ENCODE results near the gene SH3PXD2A.

Gene SH3PXD2A

DNA sequence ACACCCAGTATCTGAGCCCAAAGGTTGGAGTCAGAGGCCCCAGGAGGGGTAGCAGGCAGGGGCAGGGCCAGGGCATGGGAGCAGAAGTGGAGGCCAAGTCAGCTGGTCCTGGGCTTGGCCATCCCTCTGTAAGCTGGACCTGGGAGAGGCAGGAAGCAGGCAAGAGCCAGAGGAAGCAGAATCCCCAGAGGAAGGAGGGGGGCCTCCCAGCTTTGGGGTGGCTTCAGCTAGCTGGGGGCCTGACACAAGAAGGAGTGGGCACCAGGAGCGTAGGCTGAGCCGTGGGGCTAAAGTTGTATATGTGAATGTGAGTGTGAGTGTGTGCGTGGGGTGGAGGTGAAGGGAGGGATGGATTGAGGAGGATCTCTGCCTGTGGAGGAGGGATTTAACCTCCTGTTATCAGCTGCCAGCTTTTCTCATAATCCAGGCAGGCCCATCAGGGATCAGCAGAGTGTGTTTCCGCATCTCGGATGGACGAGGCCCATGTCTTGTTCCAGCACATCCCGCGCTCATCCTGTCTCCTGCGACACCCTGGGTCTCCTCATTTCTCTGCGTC lies 307.9 kb downstream of the SH3PXD2A start:
- no peaks in the 10 kb centered on the region for H3K27me3 ChIP-seq (ENCODE audit: control insufficient read depth in 1 of 2, insufficient read depth in 2 of 2, low read length in 2 of 2)
- H3K9ac ChIP-seq (ENCODE audit: low read length in 2 of 2), result no peak overlapping the region
- no peak overlapping the region for H3K27ac ChIP-seq (ENCODE audit: low read length)
- H3K4me3 ChIP-seq (ENCODE audit: low read length in 2 of 2), result no peak overlapping the region
- peaks cover 8% of the 10 kb centered on the region for H3K4me1 ChIP-seq (ENCODE audit: control insufficient read depth, insufficient read depth, low read length)
- no peaks in the 10 kb centered on the region for H3K36me3 ChIP-seq (ENCODE audit: control insufficient read depth in 2 of 2, insufficient read depth in 2 of 2, low read length in 2 of 2)
- H3K9me3 ChIP-seq (ENCODE audit: control insufficient read depth in 2 of 2, low read length in 2 of 2), result no peaks in the 10 kb centered on the region

- Histone ChIP-seq H3K27me3 (ENCODE audit: control insufficient read depth in 1 of 2, insufficient read depth in 2 of 2, low read length in 2 of 2) (peaks cover 0 to under 1% of the 10 kb centered on the region in 2 donors), H3K9ac (ENCODE audit: low read length in 2 of 2) (no peak overlapping the region), H3K27ac (ENCODE audit: low read length) (no peak overlapping the region), H3K9me3 (ENCODE audit: control insufficient read depth in 2 of 2, low read length in 2 of 2) (no peaks in the 10 kb centered on the region), H3K36me3 (ENCODE audit: control insufficient read depth in 2 of 2, insufficient read depth in 2 of 2, low read length in 2 of 2) (no peaks in the 10 kb centered on the region), H3K4me1 (ENCODE audit: control insufficient read depth, insufficient read depth, low read length) (peaks cover 9% of the 10 kb centered on the region), H3K4me3 (ENCODE audit: low read length in 2 of 2) (no peak overlapping the region)
Measured at GRCh38 chr10:103546401-103546800, 309.0 kb downstream of the SH3PXD2A start.

DNA sequence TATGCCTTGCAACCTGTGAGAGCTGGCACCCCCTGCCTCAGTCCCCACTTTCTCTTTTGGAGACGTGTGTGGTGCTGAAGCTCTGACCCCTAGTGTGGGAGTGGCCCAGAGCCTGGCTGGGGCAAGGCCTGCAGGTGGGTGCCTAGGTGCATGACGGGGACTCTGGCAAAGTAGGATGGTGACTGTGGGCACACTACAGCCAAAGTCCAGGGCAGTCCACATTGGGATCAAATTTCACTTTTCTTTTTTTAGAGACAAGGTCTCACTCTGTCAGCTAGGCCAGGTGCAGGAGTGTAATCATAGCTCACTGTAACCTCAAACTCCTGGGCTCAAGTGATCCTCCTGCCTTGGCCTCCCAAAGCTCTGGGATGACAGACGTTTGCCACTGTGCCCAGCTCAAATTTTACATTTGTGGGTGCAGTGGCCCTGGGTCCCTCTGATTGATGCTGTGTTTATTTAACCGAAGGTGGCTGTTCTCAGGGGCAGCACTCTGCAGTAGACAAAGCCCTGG lies 309.6 kb downstream of the SH3PXD2A start:
- Histone ChIP-seq H3K9ac (ENCODE audit: low read length in 2 of 2) (no peak overlapping the region), H3K4me3 (ENCODE audit: low read length in 2 of 2) (no peak overlapping the region), H3K36me3 (ENCODE audit: control insufficient read depth in 2 of 2, insufficient read depth in 2 of 2, low read length in 2 of 2) (no peaks in the 10 kb centered on the region), H3K4me1 (ENCODE audit: control insufficient read depth, insufficient read depth, low read length) (peaks cover 9% of the 10 kb centered on the region), H3K27me3 (ENCODE audit: control insufficient read depth in 1 of 2, insufficient read depth in 2 of 2, low read length in 2 of 2) (peaks cover 0 to 3% of the 10 kb centered on the region in 2 donors), H3K9me3 (ENCODE audit: control insufficient read depth in 2 of 2, low read length in 2 of 2) (no peaks in the 10 kb centered on the region), H3K27ac (ENCODE audit: low read length) (no peak overlapping the region)

DNA sequence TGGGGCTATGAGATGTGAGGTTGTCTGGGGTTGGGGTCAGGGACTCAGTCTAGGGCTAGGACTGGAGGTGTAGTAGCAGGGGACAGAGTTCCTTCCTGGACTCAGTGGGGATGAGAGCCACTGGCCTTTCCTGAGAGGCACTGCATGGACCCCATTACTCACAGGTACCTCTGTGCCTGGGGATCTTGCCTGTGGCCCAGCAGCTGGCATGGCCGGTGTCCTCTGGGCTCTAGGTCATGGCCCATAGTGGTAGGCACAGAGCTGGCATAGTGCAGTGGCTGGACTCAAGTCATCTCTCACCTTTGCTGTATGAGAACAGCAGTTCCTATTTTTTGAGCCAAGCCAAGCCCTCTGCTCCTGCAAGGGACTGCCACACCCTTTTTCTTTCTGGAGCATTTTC lies 310.0 kb downstream of the SH3PXD2A start:
- peaks cover 0 to 3% of the 10 kb centered on the region in 2 donors for H3K27me3 ChIP-seq (ENCODE audit: control insufficient read depth in 1 of 2, insufficient read depth in 2 of 2, low read length in 2 of 2)
- H3K9me3 ChIP-seq (ENCODE audit: control insufficient read depth in 2 of 2, low read length in 2 of 2), result no peaks in the 10 kb centered on the region
- H3K9ac ChIP-seq (ENCODE audit: low read length in 2 of 2), result no peak overlapping the region
- H3K27ac ChIP-seq (ENCODE audit: low read length), result no peak overlapping the region
- no peak overlapping the region for H3K4me3 ChIP-seq (ENCODE audit: low read length in 2 of 2)
- peaks cover 9% of the 10 kb centered on the region for H3K4me1 ChIP-seq (ENCODE audit: control insufficient read depth, insufficient read depth, low read length)
- H3K36me3 ChIP-seq (ENCODE audit: control insufficient read depth in 2 of 2, insufficient read depth in 2 of 2, low read length in 2 of 2), result no peaks in the 10 kb centered on the region

DNA sequence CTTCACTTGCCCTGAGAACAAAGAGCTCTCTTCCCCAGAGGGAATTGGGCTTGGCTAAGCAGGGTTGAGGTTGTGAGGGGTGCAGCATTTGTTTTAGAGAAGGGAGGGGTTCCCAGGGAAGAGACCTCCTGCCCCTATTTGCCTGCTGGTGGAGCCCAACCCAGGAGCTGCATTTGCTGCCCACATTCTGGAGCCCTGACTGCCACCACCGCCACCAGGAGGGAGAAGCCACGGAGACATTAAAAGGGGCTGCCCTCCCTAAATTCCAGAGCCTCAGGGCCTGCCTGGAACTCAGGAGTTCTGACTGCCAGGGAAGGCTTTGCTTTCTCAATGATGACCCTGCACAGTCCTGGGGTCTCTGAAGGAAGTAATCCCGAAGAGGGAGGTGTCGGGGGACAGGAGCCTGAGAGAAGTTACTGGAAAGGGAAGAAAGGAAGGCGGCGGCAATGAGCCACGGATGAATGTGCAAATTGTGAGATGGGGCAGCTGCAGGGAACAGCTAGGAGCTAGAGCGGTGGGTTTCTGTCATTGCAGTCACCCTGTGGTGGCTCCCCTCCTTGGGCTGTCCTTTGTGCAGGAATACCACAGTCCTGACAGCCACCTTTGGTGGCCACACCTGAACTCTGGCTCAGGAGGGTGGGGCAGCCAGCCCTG lies 310.6 kb downstream of the SH3PXD2A start:
- H3K36me3 ChIP-seq (ENCODE audit: control insufficient read depth in 2 of 2, insufficient read depth in 2 of 2, low read length in 2 of 2), result no peaks in the 10 kb centered on the region
- H3K9ac ChIP-seq (ENCODE audit: low read length in 2 of 2), result no peak overlapping the region
- H3K4me3 ChIP-seq (ENCODE audit: low read length in 2 of 2), result no peak overlapping the region
- H3K27me3 ChIP-seq (ENCODE audit: control insufficient read depth in 1 of 2, insufficient read depth in 2 of 2, low read length in 2 of 2), result peaks cover 0 to 3% of the 10 kb centered on the region in 2 donors
- peaks cover 9% of the 10 kb centered on the region for H3K4me1 ChIP-seq (ENCODE audit: control insufficient read depth, insufficient read depth, low read length)
- no peaks in the 10 kb centered on the region for H3K9me3 ChIP-seq (ENCODE audit: control insufficient read depth in 2 of 2, low read length in 2 of 2)
- no peak overlapping the region for H3K27ac ChIP-seq (ENCODE audit: low read length)
